Esophagus muscularis mucosa (tissue), 4 donors: ENCODE results near the gene MYO1D. TPM values are rescaled to one million over a fixed set of nuclear protein-coding genes. Genes with fewer than 3 reads are reported as not detected.

Experiments
- DNase-seq: peaks from one replicate; pipeline ENCODE4 v3.0.0-alpha.2; 2017; ENCODE audit errors: extremely low spot score
- H3K27ac ChIP-seq, 4 donors: fragments of 200-600 bp; sonication (generic); replicated peaks in 1 of 4; 1 replicate in 3 of 4; 2 replicates in 1 of 4; pipeline ENCODE4 v1.5.1; 2016 to 2019; ENCODE audit warnings: mild to moderate bottlenecking in 1 of 4
- H3K27me3 ChIP-seq, 4 donors: fragments of 200-600 bp; sonication (generic); one replicate each; pipeline versions ENCODE4 v1.5.1 to v1.6.0; 2016 to 2019
- H3K36me3 ChIP-seq, 4 donors: fragments of 200-600 bp; sonication (generic); one replicate each; pipeline ENCODE4 v1.5.1; 2016 to 2019
- H3K4me1 ChIP-seq, 4 donors: fragments of 200-600 bp; sonication (generic); one replicate each; pipeline ENCODE4 v1.5.1; 2016 to 2019
- H3K4me3 ChIP-seq, 4 donors: fragments of 200-600 bp; sonication (generic); 1 replicate in 2 of 4; 2 replicates in 2 of 4; pipeline ENCODE4 v1.5.1; 2016 to 2019; ENCODE audit warnings: mild to moderate bottlenecking in 4 of 4, moderate library complexity in 1 of 4
- H3K9me3 ChIP-seq, 4 donors: fragments of 200-600 bp; sonication (generic); 1 replicate in 3 of 4; 2 replicates in 1 of 4; pipeline ENCODE4 v1.5.1; 2016 to 2019
- CTCF ChIP-seq, 3 experiments: fragments of 200-600 bp in 2 of 3; fragments of 450-650 bp in 1 of 3; sonication (generic) in 2 of 3; IDR thresholded peaks; one replicate each; pipeline ENCODE4 v1.5.1; 2017 to 2019; ENCODE audit warnings: antibody characterized with exemption in 3 of 3, mild to moderate bottlenecking in 2 of 3, moderate library complexity in 1 of 3
- EP300 ChIP-seq: sonication (generic); formaldehyde crosslinking; IDR thresholded peaks from one replicate; pipeline ENCODE4 v1.6.1; 2017; ENCODE audit warnings: antibody characterized with exemption
- POLR2A ChIP-seq: fragments of 450-650 bp; IDR thresholded peaks from one replicate; pipeline ENCODE4 v1.6.1; 2017; ENCODE audit warnings: antibody characterized with exemption, moderate library complexity, mild to moderate bottlenecking, low read depth
- POLR2AphosphoS5 ChIP-seq, 2 donors: sonication (generic); formaldehyde crosslinking; IDR thresholded peaks; one replicate each; pipeline ENCODE4 v1.6.1; 2017; ENCODE audit warnings: antibody characterized with exemption in 2 of 2
- WGBS: methylation state at CpG from one replicate; pipeline ENCODE4 v1.1.5; 2018; 5-methylcytosine and 5-hydroxymethylcytosine counted together
- intact Hi-C: fragments of 100-400 bp; cut with DNase I; formaldehyde crosslinking; loops from one replicate; pipeline ENCODE4 v1.15.1; 2023
- small RNA-seq, 3 donors: library from RNA; depleted of rRNA; stranded (forward); fragments of <200 nt; gene quantifications; one replicate each; pipeline ENCODE3, GENCODE V24; 2016
- total RNA-seq, 4 donors: library from RNA; depleted of rRNA; stranded (reverse); fragments of >200 nt; gene quantifications; one replicate each; pipeline versions ENCODE4 v1.1.0 to v1.2.1, GENCODE V29; 2016

The MYO1D gene
- total RNA-seq, 4 donors from 2014 or later: 27.3 to 30.3 (median 29.0) TPM

GRCh38 chr17:32444301-32445073, 432.4 kb downstream of the MYO1D start, which contains the start of gene PSMD11:
Gene PSMD11, plus strand, starts transcription at chr17:32444510. Its CDS starts 14 bp downstream, at chr17:32444524.
- peak within 1 kb of the TSS; percentile 74 to 86 (median 84) for H3K27ac ChIP-seq
- 0% methylated on average over 15 of the region's 74 CpGs for WGBS
- no peaks in the 10 kb centered on the region for H3K27me3 ChIP-seq
- peak in 2 of 3 experiments; percentile 92 for TF ChIP-seq CTCF (IDR thresholded peaks at IDR 0.05)
- TF ChIP-seq POLR2AphosphoS5 (IDR thresholded peaks at IDR 0.05): peak; percentile 79 to 91
- peak; percentile 32 for TF ChIP-seq POLR2A
- TF ChIP-seq EP300: no peak
- H3K4me3 ChIP-seq: peak within 1 kb of the TSS; percentile 66 to 95 (median 84)
- peak; percentile 98 for DNase-seq
- H3K9me3 ChIP-seq: no peaks in the 10 kb centered on the region
- intact Hi-C loops: no loop called here
- peaks cover 16 to 34% (median 30%) of the 10 kb centered on the region in 4 donors for H3K4me1 ChIP-seq
- H3K36me3 ChIP-seq: peaks cover 13 to 28% (median 21%) of the 10 kb centered on the region in 4 donors

- no peaks in the 10 kb centered on the region for H3K27me3 ChIP-seq
- H3K4me3 ChIP-seq: peak overlapping the region; percentile 66 to 95 (median 84)
- H3K4me1 ChIP-seq: peaks cover 16 to 34% (median 30%) of the 10 kb centered on the region in 4 donors
- DNase-seq: no peak
- intact Hi-C loops: no loop called here
- H3K9me3 ChIP-seq: no peaks in the 10 kb centered on the region
- 10% methylated on average over 11 of the region's 29 CpGs for WGBS
- H3K27ac ChIP-seq: peak overlapping the region in 2 of 4 donors; percentile 85 to 86
- no peak for TF ChIP-seq POLR2AphosphoS5 (IDR thresholded peaks at IDR 0.05)
- peak in 1 of 3 experiments; percentile 88 for TF ChIP-seq CTCF (IDR thresholded peaks at IDR 0.05)
- H3K36me3 ChIP-seq: peaks cover 8 to 22% (median 15%) of the 10 kb centered on the region in 4 donors
These were observed 433.1 kb downstream of the MYO1D start for GRCh38 chr17:32443827-32444300.

Small RNAs within 50 kb of the gene (small RNA-seq; reads per million reads assigned to genes)
- gene RF00019: 0 reads per million in 3 donors

Other genes with a start within 250 kb of the MYO1D start
- 10 to 100 TPM; 39.3 to 73.4 (median 54.2) TPM for gene TMEM98, start 51.0 kb upstream of the MYO1D start, total RNA-seq
- gene SPACA3, start 114.7 kb upstream of the MYO1D start, total RNA-seq: not detected